Measurements from ENCODE around the gene HNRNPCL4.
"Not testable (repeated sequence)": the region's sequence is repeated elsewhere in the genome, so short reads cannot be mapped to it uniquely, and the experiment has no call there.

The HNRNPCL4 gene

DNA sequence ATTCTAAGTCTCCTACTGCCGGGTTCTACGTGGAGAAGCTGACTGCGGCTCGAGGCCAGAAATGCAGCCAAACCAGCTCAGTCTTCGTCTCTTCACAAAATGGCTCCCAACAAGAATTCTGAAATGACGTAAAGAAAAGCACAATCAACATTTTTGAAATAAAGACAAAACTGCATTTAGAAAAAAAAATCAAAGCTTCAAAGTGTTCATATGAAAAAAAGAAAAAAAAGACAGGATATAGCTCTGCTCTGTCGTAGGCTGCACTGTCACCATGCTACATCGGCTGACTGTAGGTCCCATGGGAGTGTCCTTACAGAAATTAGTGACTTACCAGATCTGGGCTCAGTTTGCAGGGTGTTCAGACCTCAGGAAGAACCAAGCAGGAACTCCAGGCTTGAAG is at the start of gene HNRNPCL4:
TSS of gene HNRNPCL4 (minus strand) at position 101 of the 400 bp plus-strand sequence. CDS start 164 bp downstream, outside the sequence.
- DNase-seq (ENCODE audit: low read depth) = not testable (repeated sequence)

DNA sequence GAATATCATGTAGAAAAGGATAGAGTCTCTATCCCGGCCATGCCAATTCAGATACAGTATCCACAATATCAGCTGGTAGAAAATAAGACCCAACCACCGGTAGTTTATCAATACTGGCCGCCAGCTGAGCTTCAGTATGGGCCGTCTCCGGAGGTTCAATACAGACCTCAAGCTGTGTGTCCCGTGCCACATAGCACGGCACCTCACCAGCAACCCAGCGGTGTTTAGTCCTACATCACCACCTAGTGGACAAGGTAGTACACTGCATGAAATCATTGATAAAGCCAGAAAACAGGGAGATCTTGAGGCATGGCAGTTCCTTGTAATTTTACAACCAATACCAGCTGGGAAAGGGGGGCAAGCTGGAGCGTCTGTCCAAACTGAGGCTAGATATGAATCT is 43.3 kb upstream of the HNRNPCL4 start:
- not testable (repeated sequence) for DNase-seq (ENCODE audit: low read depth)

DNA sequence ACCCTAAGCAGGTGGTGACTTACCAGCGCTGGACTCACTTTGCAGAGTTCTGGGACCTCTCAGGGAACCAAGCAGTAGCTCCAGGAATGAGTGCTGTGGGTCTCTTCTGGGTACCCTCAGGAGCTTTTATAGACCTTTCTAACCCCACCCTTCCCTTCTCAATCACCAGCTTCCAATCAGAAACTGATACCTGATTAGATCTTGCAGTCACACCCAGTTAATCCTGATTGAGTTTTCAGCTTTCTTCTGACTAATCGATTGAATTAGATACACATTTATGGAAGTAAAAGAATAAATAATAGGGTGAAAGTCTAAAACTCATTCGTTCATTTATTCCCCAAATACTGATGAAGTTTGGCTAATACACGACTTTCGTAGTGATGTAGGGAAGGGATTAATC is 35.9 kb upstream of the HNRNPCL4 start, which contains the start of gene PRAMEF13:
TSS of gene PRAMEF13 (minus strand) at position 101 of the 400 bp plus-strand sequence. CDS start 1,820 bp downstream, outside the sequence.
- DNase-seq (ENCODE audit: low read depth) = not testable (repeated sequence)

DNA sequence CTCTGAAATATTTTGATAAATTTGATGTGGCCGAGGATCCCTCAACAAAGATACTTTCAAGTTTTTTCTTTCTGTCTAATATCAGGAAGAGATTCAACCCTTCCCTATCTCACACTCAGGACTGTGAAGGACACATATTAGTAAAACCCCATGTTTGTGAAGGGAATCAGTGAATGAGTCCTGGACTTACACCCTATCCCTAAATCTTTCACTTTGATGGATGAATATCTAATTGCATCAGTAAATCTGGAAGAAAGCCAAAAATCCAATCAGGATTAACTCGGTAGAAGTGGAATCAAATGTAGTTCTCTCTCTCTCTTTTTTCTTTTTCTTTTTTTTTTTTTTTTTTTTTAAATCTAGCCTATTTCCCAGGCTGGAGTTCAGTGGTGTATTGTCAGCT is 6.1 kb upstream of the HNRNPCL4 start, which contains the start of gene PRAMEF9:
TSS of gene PRAMEF9 (plus strand) at position 301 of the 400 bp plus-strand sequence. CDS start 3,433 bp downstream, outside the sequence.
- DNase-seq (ENCODE audit: low read depth) = not testable (repeated sequence)

DNA sequence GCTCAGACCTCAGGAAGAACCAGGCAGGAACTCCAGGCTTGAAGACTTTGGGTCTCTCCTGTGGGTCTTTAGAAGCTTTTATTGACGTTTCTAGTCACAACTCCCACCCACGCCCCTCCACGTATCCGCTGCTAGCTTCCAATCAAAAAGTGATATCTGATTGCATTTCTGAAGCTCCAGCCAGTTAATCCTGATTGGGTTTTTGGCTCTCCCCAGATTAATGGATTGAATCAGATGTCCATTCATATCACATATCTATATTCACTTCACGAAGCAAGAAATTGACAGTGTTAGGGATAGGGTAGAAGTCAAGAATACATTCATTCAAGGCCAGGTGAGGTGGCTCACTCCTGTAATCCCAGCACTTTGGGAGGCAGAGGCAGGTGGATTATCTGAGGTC is 9.5 kb downstream of the HNRNPCL4 start, which contains the start of gene PRAMEF26:
TSS of gene PRAMEF26 (minus strand) at position 101 of the 400 bp plus-strand sequence. CDS start 2,914 bp downstream, outside the sequence.
- DNase-seq (ENCODE audit: low read depth) = not testable (repeated sequence)

DNA sequence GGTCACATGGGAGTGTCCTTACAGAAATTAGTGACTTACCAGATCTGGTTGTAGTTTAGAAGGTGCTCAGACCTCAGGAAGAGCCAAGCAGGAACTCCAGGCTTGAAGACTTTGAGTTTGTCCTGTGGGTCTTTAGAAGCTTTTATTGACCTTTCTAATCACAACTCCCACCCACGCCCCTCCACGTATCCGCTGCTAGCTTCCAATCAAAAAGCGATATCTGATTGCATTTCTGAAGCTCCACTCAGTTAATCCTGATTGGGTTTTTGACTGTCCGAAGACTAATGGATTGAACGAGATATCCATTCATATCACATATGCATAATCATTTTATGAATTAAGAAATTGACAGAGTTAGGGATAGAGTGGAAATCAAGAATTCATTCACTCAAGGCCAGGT is 48.7 kb downstream of the HNRNPCL4 start, which contains the start of gene HNRNPCL2:
TSS of gene HNRNPCL2 (minus strand) at position 101 of the 400 bp plus-strand sequence. CDS start 454 bp downstream, outside the sequence.
- DNase-seq (ENCODE audit: low read depth) = not testable (repeated sequence)

Data from GM04504 (cell line).